Measurements from ENCODE around the gene NACA2.
"Not testable (repeated sequence)": the region's sequence is repeated elsewhere in the genome, so short reads cannot be mapped to it uniquely, and the experiment has no call there.

Gene NACA2

DNA sequence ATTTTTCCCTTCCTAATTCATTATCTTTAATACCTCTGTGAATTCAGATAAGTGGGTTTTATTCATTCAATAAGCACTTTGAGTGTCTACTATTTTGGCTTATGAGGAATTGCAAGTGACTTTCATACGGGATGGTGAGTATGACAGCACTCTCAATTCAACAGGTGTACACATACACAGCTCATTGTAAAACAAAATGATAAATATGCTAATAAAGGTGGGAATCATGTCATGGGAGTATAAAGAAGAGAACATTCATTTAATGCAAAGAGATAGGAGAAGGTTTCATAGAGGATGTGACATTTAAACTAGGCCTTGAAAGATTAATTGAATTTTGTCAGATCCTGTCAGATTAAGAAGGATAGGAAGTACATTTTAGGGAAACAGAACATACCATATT is 19.4 kb downstream of the NACA2 start:
- Histone ChIP-seq H3K4me3 (ENCODE audit: low read depth in 1 of 2, low read length in 1 of 2) (no peak overlapping the region), H3K9me3 (no peaks in the 10 kb centered on the region), H3K36me3 (no peaks in the 10 kb centered on the region), H3K4me1 (ENCODE audit: control insufficient read depth in 1 of 2, insufficient read depth in 1 of 2, low read depth in 1 of 2, low read length in 1 of 2) (no peaks in the 10 kb centered on the region), H3K27me3 (peaks cover 35% of the 10 kb centered on the region), H3K27ac (no peak overlapping the region)
- TF ChIP-seq, protein P1, sequence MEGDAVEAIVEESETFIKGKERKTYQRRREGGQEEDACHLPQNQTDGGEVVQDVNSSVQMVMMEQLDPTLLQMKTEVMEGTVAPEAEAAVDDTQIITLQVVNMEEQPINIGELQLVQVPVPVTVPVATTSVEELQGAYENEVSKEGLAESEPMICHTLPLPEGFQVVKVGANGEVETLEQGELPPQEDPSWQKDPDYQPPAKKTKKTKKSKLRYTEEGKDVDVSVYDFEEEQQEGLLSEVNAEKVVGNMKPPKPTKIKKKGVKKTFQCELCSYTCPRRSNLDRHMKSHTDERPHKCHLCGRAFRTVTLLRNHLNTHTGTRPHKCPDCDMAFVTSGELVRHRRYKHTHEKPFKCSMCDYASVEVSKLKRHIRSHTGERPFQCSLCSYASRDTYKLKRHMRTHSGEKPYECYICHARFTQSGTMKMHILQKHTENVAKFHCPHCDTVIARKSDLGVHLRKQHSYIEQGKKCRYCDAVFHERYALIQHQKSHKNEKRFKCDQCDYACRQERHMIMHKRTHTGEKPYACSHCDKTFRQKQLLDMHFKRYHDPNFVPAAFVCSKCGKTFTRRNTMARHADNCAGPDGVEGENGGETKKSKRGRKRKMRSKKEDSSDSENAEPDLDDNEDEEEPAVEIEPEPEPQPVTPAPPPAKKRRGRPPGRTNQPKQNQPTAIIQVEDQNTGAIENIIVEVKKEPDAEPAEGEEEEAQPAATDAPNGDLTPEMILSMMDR (IDR thresholded peaks at IDR 0.05) = no peak

DNA sequence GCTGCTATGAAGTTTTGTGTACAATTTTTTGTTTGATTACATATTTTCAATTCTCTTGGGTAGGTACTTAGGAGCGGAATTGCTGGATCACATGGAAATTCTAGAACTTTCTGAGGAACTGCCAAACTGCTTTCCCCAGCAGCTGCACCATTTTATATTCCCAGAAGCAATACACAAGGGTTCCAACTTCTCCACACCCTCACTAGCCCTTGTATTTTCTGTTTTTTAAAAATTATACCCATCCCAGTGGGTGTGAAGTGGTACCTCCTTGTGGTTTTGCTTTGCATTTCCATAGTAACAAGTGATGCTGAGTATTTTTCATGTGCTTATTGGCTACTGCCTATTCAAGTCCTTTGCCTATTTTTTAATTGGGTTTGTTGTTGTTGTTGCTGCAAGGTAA is 20.9 kb downstream of the NACA2 start:
- Histone ChIP-seq H3K36me3 (no peaks in the 10 kb centered on the region), H3K4me1 (ENCODE audit: control insufficient read depth in 1 of 2, insufficient read depth in 1 of 2, low read depth in 1 of 2, low read length in 1 of 2) (no peaks in the 10 kb centered on the region), H3K4me3 (ENCODE audit: low read depth in 1 of 2, low read length in 1 of 2) (no peak overlapping the region), H3K27me3 (peaks cover 22% of the 10 kb centered on the region), H3K27ac (no peak overlapping the region), H3K9me3 (no peaks in the 10 kb centered on the region)
- TF ChIP-seq, protein P1 (IDR thresholded peaks at IDR 0.05) = no peak

DNA sequence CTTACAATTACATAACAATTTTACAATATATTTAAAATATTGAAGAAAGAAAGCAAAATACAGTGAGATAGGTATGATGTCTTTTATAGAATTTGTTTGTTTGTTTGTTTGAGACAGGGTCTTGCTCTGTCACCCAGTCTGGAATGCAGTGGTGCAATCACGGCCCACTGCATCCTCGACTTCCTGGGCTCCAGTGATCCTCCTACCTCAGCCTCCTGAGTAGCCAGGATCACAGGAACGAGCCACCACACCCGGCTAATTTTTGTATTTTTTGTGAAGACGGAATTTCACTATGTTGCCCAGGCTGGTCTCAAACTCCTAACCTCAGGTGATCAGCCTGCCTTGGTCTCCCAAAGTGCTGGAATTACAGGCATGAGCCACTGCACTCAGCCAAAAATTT is 21.5 kb downstream of the NACA2 start:
- not testable (repeated sequence) for H3K27ac ChIP-seq; H3K4me1 ChIP-seq (ENCODE audit: control insufficient read depth in 1 of 2, insufficient read depth in 1 of 2, low read depth in 1 of 2, low read length in 1 of 2); H3K4me3 ChIP-seq (ENCODE audit: low read depth in 1 of 2, low read length in 1 of 2); H3K9me3 ChIP-seq; H3K36me3 ChIP-seq
- peaks cover 16% of the 10 kb centered on the region for H3K27me3 ChIP-seq

DNA sequence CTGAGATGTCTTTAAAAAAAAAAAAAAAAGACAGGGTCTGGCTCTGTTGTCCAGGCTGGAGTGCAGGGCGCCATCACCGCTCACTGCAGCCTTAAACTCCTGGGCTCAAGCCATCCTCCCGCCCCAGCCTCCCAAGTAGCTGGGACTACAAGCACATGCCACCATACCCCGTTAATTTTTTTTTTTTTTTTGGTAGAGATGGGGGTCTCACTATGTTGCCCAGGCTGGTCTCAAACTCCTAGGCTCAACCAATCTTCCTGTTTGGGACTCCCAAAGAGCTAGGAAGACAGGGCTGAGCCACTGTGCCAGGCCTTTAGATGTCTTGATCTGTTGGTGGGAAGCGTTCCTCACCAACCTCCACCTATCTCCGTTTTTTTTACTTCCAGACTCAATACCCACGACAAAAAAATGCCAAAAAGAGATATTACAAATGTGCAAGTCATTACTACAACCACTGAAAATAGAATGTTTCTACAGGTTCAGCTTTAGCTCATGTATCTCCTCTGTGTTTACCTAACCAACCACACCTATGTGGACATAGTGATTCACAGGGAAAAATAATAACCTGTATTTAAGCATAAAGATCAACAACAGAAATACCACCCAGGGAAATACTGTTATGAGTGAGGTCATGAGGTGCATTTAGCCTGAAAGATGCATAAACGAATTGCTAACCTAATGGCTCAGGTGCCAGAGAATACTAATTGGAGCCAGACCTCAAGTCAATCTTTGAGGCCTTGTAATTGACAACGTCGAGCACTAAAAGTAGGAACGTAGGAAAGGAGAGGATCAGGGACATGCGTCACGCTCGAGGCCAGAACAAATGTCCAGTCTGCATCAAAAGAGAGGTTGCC is 22.6 kb downstream of the NACA2 start:
- H3K36me3 ChIP-seq = no peaks in the 10 kb centered on the region
- no peak overlapping the region for H3K27ac ChIP-seq
- H3K9me3 ChIP-seq = no peaks in the 10 kb centered on the region
- H3K4me3 ChIP-seq (ENCODE audit: low read depth in 1 of 2, low read length in 1 of 2) = no peak overlapping the region
- H3K4me1 ChIP-seq (ENCODE audit: control insufficient read depth in 1 of 2, insufficient read depth in 1 of 2, low read depth in 1 of 2, low read length in 1 of 2) = no peaks in the 10 kb centered on the region
- TF ChIP-seq, protein P1 (IDR thresholded peaks at IDR 0.05) = no peak
- H3K27me3 ChIP-seq = peaks cover 6% of the 10 kb centered on the region

DNA sequence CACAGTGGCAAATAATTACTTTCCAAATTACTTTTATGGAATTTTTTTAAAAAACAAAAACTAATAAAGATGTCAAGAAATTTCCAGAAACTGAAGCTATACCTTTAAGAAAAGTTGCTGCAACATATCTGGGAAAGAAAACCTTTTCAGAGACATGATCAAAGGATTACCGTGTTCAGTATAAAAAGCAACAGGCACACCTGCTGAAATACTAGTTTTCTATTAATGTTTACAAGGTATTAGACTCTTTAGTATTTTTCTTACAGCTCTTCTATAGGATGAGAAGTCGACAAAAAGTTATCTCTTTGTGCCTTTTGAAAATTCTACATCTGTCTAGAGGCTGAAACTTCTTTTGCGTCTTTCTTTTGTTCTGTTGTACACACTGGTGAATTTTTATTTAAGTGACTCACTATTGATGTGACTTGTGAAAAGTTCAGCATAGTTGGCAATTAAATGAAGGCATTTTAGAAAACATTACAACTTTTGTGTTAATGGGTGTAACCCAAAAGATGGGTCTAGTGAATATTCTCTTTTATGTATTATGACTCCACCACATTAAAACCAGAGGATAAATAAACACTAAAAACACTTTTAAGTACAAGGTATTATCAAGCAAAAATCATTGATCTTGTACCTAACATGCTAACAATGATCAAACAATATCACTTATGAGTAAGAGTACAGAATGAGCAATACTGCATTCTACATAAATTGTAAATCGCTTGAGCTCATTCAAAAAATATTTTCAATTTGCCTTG is 23.8 kb downstream of the NACA2 start:
- Histone ChIP-seq H3K4me1 (ENCODE audit: control insufficient read depth in 1 of 2, insufficient read depth in 1 of 2, low read depth in 1 of 2, low read length in 1 of 2) (no peaks in the 10 kb centered on the region), H3K27ac (no peak overlapping the region), H3K27me3 (peaks cover 15% of the 10 kb centered on the region), H3K4me3 (ENCODE audit: low read depth in 1 of 2, low read length in 1 of 2) (no peak overlapping the region), H3K36me3 (no peaks in the 10 kb centered on the region), H3K9me3 (no peaks in the 10 kb centered on the region)
- TF ChIP-seq, protein P1 (IDR thresholded peaks at IDR 0.05) = no peak

DNA sequence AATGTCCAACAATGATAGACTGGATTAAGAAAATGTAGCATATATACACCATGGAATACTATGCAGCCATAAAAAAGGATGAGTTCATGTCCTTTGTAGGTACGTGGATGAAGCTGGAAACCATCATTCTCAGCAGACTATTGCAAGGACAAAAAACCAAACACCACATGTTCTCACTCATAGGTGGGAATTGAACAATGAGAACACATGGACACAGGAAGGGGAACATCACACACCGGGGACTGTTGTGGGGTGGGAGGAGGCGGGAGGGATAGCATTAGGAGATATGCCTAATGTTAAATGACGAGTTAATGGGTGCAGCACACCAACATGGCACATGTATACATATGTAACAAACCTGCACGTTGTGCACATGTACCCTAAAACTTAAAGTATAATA is 24.6 kb downstream of the NACA2 start:
- not testable (repeated sequence) for H3K27ac ChIP-seq; H3K4me3 ChIP-seq (ENCODE audit: low read depth in 1 of 2, low read length in 1 of 2); H3K9me3 ChIP-seq; H3K4me1 ChIP-seq (ENCODE audit: control insufficient read depth in 1 of 2, insufficient read depth in 1 of 2, low read depth in 1 of 2, low read length in 1 of 2); H3K36me3 ChIP-seq
- H3K27me3 ChIP-seq = peaks cover 21% of the 10 kb centered on the region

DNA sequence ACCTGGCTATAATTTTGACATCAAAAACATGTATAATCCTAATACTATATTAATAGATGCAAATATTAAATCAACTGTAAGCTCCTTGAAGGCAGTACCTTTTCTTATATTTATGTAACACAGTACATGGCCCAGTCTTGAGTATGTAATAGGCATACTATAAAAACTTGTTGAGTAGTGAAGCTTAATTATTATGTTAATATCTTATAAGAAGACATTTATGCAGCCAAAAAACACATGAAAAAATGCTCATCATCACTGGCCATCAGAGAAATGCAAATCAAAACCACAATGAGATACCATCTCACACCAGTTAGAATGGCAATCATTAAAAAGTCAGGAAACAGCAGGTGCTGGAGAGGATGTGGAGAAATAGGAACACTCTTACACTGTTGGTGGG is 25.2 kb downstream of the NACA2 start:
- H3K27me3 ChIP-seq = peaks cover 27% of the 10 kb centered on the region
- H3K9me3 ChIP-seq; H3K27ac ChIP-seq; H3K4me3 ChIP-seq (ENCODE audit: low read depth in 1 of 2, low read length in 1 of 2); H3K4me1 ChIP-seq (ENCODE audit: control insufficient read depth in 1 of 2, insufficient read depth in 1 of 2, low read depth in 1 of 2, low read length in 1 of 2); H3K36me3 ChIP-seq: not testable (repeated sequence)

Data from neutrophil (primary cell).